ENCODE results near the gene RTN4RL1. TPM values are rescaled to one million over a fixed set of nuclear protein-coding genes. Genes with fewer than 3 reads are reported as not detected.
A peak's percentile ranks its signal among the peaks of the same experiment; 100 is the strongest.

The RTN4RL1 gene
- total and polyA plus RNA-seq, 2 donors, result 1.3 to 4.5 TPM

DNA sequence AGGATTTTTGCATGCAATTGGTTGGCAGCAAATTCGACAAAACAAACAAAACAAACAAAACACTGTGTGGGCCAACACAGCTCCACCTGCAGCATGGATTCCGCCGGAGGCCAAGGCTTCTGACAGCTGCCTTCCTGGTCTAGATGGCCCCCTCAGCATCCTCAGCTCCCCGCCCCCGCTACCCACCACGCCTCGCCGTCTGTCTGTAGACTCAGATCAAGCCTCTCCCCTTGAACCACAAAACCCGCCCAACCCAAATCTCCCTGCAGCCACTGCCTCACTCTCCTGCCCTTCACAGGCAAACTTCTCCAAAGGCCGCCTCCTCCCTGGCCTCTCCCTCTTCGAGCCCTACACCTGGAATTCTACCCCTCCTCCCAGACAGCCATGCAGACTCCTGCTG is 57.9 kb downstream of the RTN4RL1 start:
- WGBS, result 67% methylated on average over 11 of the region's 11 CpGs
- DNase-seq (ENCODE audit: extremely low spot score), result no peak
- Histone ChIP-seq H3K36me3 (ENCODE audit: insufficient read depth) (no peaks in the 10 kb centered on the region), H3K4me1 (ENCODE audit: insufficient read depth) (no peaks in the 10 kb centered on the region), H3K27ac (ENCODE audit: low read depth) (no peak overlapping the region), H3K4me3 (ENCODE audit: low read depth, low read length) (no peak overlapping the region)

DNA sequence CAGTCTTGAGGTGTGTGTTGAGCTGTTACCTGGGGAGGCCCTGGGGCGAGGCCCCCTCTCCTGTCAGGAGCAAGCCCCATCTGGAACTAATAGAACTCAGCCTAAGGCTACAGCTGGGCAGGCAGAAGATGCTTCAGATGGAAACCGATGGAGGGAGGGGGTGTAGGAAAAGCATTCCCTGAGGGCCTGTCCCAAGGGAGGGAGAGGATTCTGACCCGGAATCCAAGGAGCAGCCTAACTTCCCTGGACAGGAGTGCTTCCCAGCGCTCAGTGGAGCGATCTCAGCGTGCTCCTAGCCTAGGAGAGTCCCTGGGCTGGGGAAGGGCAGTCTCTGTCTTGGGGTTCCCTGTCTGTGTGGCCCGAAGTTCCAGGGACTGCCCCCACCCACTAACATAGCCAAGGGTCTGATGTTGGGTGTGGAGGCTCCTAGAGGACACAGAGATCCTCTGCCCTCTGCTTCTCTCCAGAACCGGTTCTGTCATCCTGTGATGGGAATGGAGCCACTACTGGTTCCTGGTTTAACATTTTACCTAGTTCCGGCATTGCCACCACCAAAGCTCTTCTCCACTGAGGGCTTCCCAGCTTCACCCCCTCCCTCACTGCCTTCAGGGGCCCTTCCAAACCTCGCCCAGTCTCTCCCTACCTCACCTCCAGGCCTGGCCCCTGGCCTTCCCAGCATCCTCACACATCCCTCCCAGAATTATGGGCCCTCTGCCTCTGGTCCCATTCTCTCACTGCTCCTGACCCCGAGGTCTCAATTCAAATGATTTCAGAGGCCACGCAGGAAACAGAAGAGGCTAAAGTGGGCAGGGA is 58.7 kb downstream of the RTN4RL1 start:
- Histone ChIP-seq H3K27ac (ENCODE audit: low read depth) (no peak overlapping the region), H3K4me1 (ENCODE audit: insufficient read depth) (no peaks in the 10 kb centered on the region), H3K4me3 (ENCODE audit: low read depth, low read length) (no peak overlapping the region), H3K36me3 (ENCODE audit: insufficient read depth) (no peaks in the 10 kb centered on the region)
- DNase-seq (ENCODE audit: extremely low spot score), result no peak
- WGBS, result 69% methylated on average over 12 of the region's 12 CpGs

DNA sequence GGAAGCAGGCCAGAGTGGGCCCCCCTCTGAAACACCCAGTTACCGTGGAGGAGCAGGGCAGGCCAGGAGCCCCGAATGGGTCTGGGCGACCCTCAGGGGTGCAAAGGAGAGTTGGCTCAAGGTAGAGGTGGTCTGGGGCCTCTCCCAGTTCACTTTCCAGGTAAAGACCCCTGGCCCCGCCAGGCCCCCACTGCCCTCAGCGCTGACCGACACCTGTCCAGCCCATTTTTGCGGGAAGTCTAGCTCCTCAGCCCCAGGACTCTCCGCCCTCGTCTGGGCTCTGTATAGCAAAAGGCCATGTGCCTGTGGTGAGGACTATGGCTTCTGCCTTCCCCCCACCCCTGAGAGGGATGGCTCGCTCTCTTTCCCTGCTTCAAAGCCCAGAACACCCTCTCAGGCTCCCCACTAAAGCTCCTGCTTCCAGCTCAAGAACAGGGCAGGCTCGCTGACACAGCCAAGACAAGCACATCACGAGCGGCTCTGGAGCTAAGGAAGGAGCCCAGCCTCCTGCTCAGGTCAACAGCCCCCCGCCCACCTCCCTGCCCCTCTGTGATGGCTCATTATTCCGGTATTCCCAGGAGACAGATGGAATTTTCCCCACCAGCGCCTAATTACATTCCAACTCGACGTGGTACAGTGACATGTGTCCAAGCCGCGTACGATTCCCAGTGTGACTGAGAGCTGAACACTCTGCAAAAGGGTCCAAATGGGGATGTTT is 59.4 kb downstream of the RTN4RL1 start:
- Histone ChIP-seq H3K27ac (ENCODE audit: low read depth) (no peak overlapping the region), H3K4me1 (ENCODE audit: insufficient read depth) (no peaks in the 10 kb centered on the region), H3K36me3 (ENCODE audit: insufficient read depth) (no peaks in the 10 kb centered on the region), H3K4me3 (ENCODE audit: low read depth, low read length) (no peak overlapping the region)
- 83% methylated on average over 21 of the region's 21 CpGs for WGBS
- DNase-seq (ENCODE audit: extremely low spot score), result no peak

GRCh38 chr17:1963250-1963649 is 61.9 kb downstream of the RTN4RL1 start:
- Histone ChIP-seq H3K4me1 (ENCODE audit: insufficient read depth) (no peaks in the 10 kb centered on the region), H3K4me3 (ENCODE audit: low read depth, low read length) (no peak overlapping the region), H3K27ac (ENCODE audit: low read depth) (no peak overlapping the region), H3K36me3 (ENCODE audit: insufficient read depth) (no peaks in the 10 kb centered on the region)
- DNase-seq (ENCODE audit: extremely low spot score), result no peak
- WGBS, result 88% methylated on average over 7 of the region's 7 CpGs

GRCh38 chr17:1961189-1961588 is 63.9 kb downstream of the RTN4RL1 start:
- 63% methylated on average over 14 of the region's 14 CpGs for whole genome bisulfite sequencing
- no peak for DNase-seq (ENCODE audit: extremely low spot score)
- Histone ChIP-seq H3K4me1 (ENCODE audit: insufficient read depth) (no peaks in the 10 kb centered on the region), H3K4me3 (ENCODE audit: low read depth, low read length) (no peak overlapping the region), H3K27ac (ENCODE audit: low read depth) (no peak overlapping the region), H3K36me3 (ENCODE audit: insufficient read depth) (no peaks in the 10 kb centered on the region)

DNA sequence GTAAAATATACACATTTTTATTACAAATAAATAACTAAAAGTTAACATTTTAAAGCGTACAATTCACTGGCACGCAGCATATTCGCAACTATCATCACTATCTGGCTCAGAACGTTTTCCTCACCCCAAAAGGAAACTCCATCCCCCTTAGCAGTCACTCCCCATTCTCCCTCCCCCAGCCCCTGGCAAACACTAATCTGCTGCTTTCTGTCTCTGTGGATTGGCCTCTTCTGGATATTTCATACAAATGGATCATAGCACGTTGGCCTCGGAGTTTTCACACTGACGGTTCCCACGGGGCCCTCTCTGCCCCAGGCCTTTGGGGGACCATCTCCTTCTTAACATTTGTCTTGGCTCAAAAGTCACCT is 64.6 kb downstream of the RTN4RL1 start:
- no peak overlapping the region for H3K4me3 ChIP-seq (ENCODE audit: low read depth, low read length)
- 19% methylated on average over 8 of the region's 8 CpGs for WGBS
- DNase-seq (ENCODE audit: extremely low spot score), result no peak
- H3K27ac ChIP-seq (ENCODE audit: low read depth), result no peak overlapping the region
- no peaks in the 10 kb centered on the region for H3K36me3 ChIP-seq (ENCODE audit: insufficient read depth)
- no peaks in the 10 kb centered on the region for H3K4me1 ChIP-seq (ENCODE audit: insufficient read depth)

GRCh38 chr17:1959871-1960544 is 65.1 kb downstream of the RTN4RL1 start:
- no peaks in the 10 kb centered on the region for H3K36me3 ChIP-seq (ENCODE audit: insufficient read depth)
- no peak overlapping the region for H3K27ac ChIP-seq (ENCODE audit: low read depth)
- no peaks in the 10 kb centered on the region for H3K4me1 ChIP-seq (ENCODE audit: insufficient read depth)
- WGBS, result 45% methylated on average over 18 of the region's 18 CpGs
- DNase-seq (ENCODE audit: extremely low spot score), result peak; percentile 21
- H3K4me3 ChIP-seq (ENCODE audit: low read depth, low read length), result no peak overlapping the region

GRCh38 chr17:1958134-1958881 is 66.8 kb downstream of the RTN4RL1 start:
- 76% methylated on average over 21 of the region's 21 CpGs for WGBS
- no peak overlapping the region for H3K4me3 ChIP-seq (ENCODE audit: low read depth, low read length)
- no peaks in the 10 kb centered on the region for H3K36me3 ChIP-seq (ENCODE audit: insufficient read depth)
- no peak for DNase-seq (ENCODE audit: extremely low spot score)
- H3K27ac ChIP-seq (ENCODE audit: low read depth), result no peak overlapping the region
- no peaks in the 10 kb centered on the region for H3K4me1 ChIP-seq (ENCODE audit: insufficient read depth)

DNA sequence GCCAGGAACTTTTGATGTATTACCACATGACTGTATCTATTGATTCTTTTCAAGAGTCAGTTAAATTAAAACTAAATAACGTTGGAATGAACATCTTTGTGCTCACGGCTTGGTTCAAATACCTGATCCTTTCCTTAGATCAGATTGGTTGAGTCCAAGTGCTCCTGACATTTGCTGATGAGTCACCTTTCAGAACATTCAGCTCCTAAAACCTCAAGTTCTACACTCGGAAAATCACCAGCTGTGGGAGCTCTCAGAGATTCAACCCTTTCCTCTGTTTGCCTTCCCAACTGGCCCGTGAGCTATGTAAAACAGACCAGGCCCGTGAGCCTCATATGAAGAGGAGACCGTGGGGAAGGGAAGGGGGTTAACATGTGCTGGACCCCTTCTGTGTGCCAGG is 68.1 kb downstream of the RTN4RL1 start:
- DNase-seq (ENCODE audit: extremely low spot score), result no peak
- Histone ChIP-seq H3K4me1 (ENCODE audit: insufficient read depth) (no peaks in the 10 kb centered on the region), H3K36me3 (ENCODE audit: insufficient read depth) (no peaks in the 10 kb centered on the region), H3K27ac (ENCODE audit: low read depth) (no peak overlapping the region), H3K4me3 (ENCODE audit: low read depth, low read length) (no peak overlapping the region)
- 72% methylated on average over 6 of the region's 6 CpGs for WGBS

DNA sequence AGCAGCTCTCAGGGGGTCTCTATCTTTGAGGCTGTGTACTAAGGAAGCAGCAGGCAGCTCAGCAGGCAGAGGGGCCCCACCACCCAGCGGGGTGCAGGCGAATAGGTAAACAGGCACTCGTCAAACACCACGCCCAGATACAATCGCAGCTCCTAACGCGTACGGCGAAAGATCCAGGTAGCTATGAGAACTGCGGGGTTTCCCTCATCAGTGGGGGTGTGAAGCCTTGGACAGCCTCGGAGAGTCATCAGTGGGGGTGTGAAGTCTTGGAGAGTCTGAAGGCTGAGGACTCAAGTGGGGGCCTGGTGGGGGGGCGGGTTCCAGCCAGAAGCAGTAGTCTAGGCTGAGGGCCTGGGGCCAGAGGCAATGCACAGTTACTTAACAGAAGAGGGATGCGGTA is 69.0 kb downstream of the RTN4RL1 start:
- Histone ChIP-seq H3K36me3 (ENCODE audit: insufficient read depth) (no peaks in the 10 kb centered on the region), H3K4me1 (ENCODE audit: insufficient read depth) (no peaks in the 10 kb centered on the region), H3K4me3 (ENCODE audit: low read depth, low read length) (no peak overlapping the region), H3K27ac (ENCODE audit: low read depth) (no peak overlapping the region)
- 67% methylated on average over 13 of the region's 13 CpGs for WGBS
- DNase-seq (ENCODE audit: extremely low spot score), result no peak

GRCh38 chr17:1953831-1954230 is 71.3 kb downstream of the RTN4RL1 start:
- no peaks in the 10 kb centered on the region for H3K4me1 ChIP-seq (ENCODE audit: insufficient read depth)
- DNase-seq (ENCODE audit: extremely low spot score), result no peak
- 73% methylated on average over 5 of the region's 5 CpGs for WGBS
- H3K27ac ChIP-seq (ENCODE audit: low read depth), result no peak overlapping the region
- H3K36me3 ChIP-seq (ENCODE audit: insufficient read depth), result no peaks in the 10 kb centered on the region
- H3K4me3 ChIP-seq (ENCODE audit: low read depth, low read length), result no peak overlapping the region

- 65% methylated on average over 12 of the region's 12 CpGs for WGBS
- Histone ChIP-seq H3K36me3 (ENCODE audit: insufficient read depth) (no peaks in the 10 kb centered on the region), H3K4me1 (ENCODE audit: insufficient read depth) (no peaks in the 10 kb centered on the region), H3K27ac (ENCODE audit: low read depth) (no peak overlapping the region), H3K4me3 (ENCODE audit: low read depth, low read length) (no peak overlapping the region)
- DNase-seq (ENCODE audit: extremely low spot score), result no peak
These were observed 73.2 kb downstream of the RTN4RL1 start for GRCh38 chr17:1951920-1952319.

GRCh38 chr17:1949754-1950153 is 75.4 kb downstream of the RTN4RL1 start:
- WGBS, result 94% methylated on average over 5 of the region's 5 CpGs
- no peak for DNase-seq (ENCODE audit: extremely low spot score)
- Histone ChIP-seq H3K4me3 (ENCODE audit: low read depth, low read length) (no peak overlapping the region), H3K36me3 (ENCODE audit: insufficient read depth) (no peaks in the 10 kb centered on the region), H3K27ac (ENCODE audit: low read depth) (no peak overlapping the region), H3K4me1 (ENCODE audit: insufficient read depth) (no peaks in the 10 kb centered on the region)
